ENCODE results near the gene PIGL. TPM values are rescaled to one million over a fixed set of nuclear protein-coding genes. Genes with fewer than 3 reads are reported as not detected.
A peak's percentile ranks its signal among the peaks of the same experiment; 100 is the strongest.

Gene PIGL
- total and polyA plus RNA-seq, 2 of the 4 experiments (the other 2 are of a cell fraction): 17.9 to 29.5 TPM

DNA sequence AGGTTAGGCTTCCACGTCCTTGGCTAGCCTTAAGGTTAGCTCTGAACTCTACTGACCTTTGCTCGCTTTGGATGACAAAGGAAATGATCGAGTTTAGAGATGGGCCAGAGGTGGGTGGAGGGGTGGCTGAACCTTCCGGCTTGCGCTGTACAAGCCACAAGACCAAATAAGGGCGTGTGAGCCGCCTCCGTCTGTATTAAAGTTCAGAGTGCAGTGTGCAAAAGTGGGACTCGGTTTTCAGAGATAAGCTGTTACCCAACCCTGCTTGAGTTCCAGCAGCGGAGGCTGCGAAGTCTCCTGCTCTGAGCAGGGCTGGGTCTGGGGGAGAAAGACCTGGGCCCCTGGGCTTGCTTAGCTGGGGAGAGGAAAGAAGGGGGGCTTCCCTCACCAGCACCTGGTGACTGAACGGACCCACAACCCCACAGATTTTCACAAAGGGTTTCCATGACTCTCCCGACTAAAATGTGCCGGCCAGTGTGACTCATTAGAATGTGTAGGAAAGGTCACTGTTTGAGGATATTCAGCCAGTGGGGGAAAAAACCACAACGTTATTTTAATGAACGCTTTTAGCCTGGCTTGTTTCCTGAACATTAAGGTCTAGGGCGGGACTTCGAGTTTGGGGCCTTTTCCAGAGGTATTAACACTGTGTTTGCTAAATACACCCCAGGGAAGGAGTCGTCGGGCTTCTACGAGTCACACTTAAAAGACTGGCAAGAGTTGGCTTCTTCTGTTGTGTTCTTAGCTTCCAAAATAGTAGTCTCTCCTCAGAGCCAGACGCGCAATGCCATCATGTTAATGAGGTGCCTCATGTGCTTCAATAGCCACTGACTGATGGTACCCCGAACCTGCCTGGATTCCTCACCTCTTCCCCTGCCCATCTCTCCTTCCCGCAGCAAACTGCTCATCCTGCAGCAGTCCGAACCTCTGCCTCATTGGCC lies 69.3 kb downstream of the PIGL start:
- peak overlapping the region; percentile 100 for H2AK5ac ChIP-seq (ENCODE audit: low read depth, low read length)
- ChIA-PET CTCF (interaction anchor here (0.8 to 1.6 kb wide), 4 partner anchors 23 to 165 kb away, joined by 3 to 7 read pairs (median 6); no protein-coding TSS in a partner anchor), POLR2A (ENCODE audit: unreplicated experiment) (interaction anchor here (0.5 kb wide), 1 partner anchor 52 kb away, joined by 9 read pairs; no protein-coding TSS in a partner anchor)
- H3K18ac ChIP-seq (ENCODE audit: low read depth, low read length): peak overlapping the region; percentile 94
- H2BK20ac ChIP-seq (ENCODE audit: low read depth, low read length): peak overlapping the region; percentile 97
- H4K8ac ChIP-seq (ENCODE audit: low read depth in 2 of 2, low read length in 2 of 2): peak overlapping the region; percentile 94 to 96
- H2BK15ac ChIP-seq (ENCODE audit: low read depth, low read length): peak overlapping the region; percentile 99
- peaks cover 18% of the 10 kb centered on the region for H3K9me1 ChIP-seq (ENCODE audit: insufficient read depth, low read length)
- H4K91ac ChIP-seq (ENCODE audit: insufficient read depth, low read depth, low read length): peak overlapping the region; percentile 100
- peak overlapping the region; percentile 89 for H4K5ac ChIP-seq (ENCODE audit: low read depth, low read length)
- peaks cover 24% of the 10 kb centered on the region for H3K4me1 ChIP-seq (ENCODE audit: control insufficient read depth, insufficient read depth, low read length)
- no peaks in the 10 kb centered on the region for H3K36me3 ChIP-seq (ENCODE audit: control insufficient read depth, insufficient read depth, low read length)
- H3K9me3 ChIP-seq (ENCODE audit: control insufficient read depth, insufficient read depth, low read length): no peaks in the 10 kb centered on the region
- TF ChIP-seq, protein P1, sequence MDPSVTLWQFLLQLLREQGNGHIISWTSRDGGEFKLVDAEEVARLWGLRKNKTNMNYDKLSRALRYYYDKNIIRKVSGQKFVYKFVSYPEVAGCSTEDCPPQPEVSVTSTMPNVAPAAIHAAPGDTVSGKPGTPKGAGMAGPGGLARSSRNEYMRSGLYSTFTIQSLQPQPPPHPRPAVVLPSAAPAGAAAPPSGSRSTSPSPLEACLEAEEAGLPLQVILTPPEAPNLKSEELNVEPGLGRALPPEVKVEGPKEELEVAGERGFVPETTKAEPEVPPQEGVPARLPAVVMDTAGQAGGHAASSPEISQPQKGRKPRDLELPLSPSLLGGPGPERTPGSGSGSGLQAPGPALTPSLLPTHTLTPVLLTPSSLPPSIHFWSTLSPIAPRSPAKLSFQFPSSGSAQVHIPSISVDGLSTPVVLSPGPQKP (IDR thresholded peaks at IDR 0.05; ENCODE audit: borderline replicate concordance, low read depth, low read length): peak; percentile 92
- peak; percentile 64; the same call in 1 of the 2 replicates for TF ChIP-seq CEBPB (IDR thresholded peaks at IDR 0.05; ENCODE audit: low read depth, low read length)
- no peak; the same call in 1 of the 2 replicates for TF ChIP-seq MAFK (IDR thresholded peaks at IDR 0.05; ENCODE audit: low read depth, low read length)
- peak; percentile 34 for TF ChIP-seq MAZ (IDR thresholded peaks at IDR 0.05; ENCODE audit: borderline replicate concordance, low read depth, low read length)
- TF ChIP-seq SMC3 (IDR thresholded peaks at IDR 0.05; ENCODE audit: low read depth, low read length): no peak; the same call in 1 of the 2 replicates
- peak; percentile 95 for TF ChIP-seq FOS (IDR thresholded peaks at IDR 0.05; ENCODE audit: low read depth, low read length)
- peak; percentile 79; the same call in 1 of the 2 replicates for TF ChIP-seq CHD1 (IDR thresholded peaks at IDR 0.05; ENCODE audit: low read depth, low read length)
- peak; percentile 34; the same call in 1 of the 2 replicates for TF ChIP-seq POLR2A (IDR thresholded peaks at IDR 0.05; ENCODE audit: low read depth, low read length)
- peak; percentile 78 for TF ChIP-seq BHLHE40 (IDR thresholded peaks at IDR 0.05; ENCODE audit: low read depth, low read length)
- TF ChIP-seq RAD21 (IDR thresholded peaks at IDR 0.05; ENCODE audit: low read length): peak; percentile 26; the same call in 1 of the 2 replicates
- peak overlapping the region; percentile 96 for H3K56ac ChIP-seq (ENCODE audit: extremely low read depth, insufficient read depth, low read length)
- DNase-seq: peak; percentile 98
- WGBS, 2 experiments (ENCODE audit: extremely low coverage in 2 of 2, insufficient read length in 1 of 2): 3% methylated on average over 10 of the region's 26 CpGs; no CpG with 5 or more reads in 1 of the 2 experiments
- peak overlapping the region; percentile 93 for H3K14ac ChIP-seq (replicated peaks; ENCODE audit: low read depth, low read length)
- peaks cover 6% of the 10 kb centered on the region; the same call in 1 of the 2 replicates for H4K20me1 ChIP-seq (ENCODE audit: insufficient read depth, low read length)
- peak overlapping the region; percentile 92 for H2AK9ac ChIP-seq (replicated peaks; ENCODE audit: low read depth, low read length, poor library complexity)
- peak overlapping the region; percentile 82 for H2AFZ ChIP-seq (replicated peaks; ENCODE audit: low read length, poor library complexity)
- peak overlapping the region; percentile 5; the same call in 1 of the 2 replicates for H3K4me3 ChIP-seq (ENCODE audit: insufficient read depth, low read depth, low read length)
- H3K4me2 ChIP-seq (ENCODE audit: low read depth, low read length): peak overlapping the region; percentile 79
- H3K4ac ChIP-seq (ENCODE audit: low read depth, low read length): peak overlapping the region; percentile 96
- peak overlapping the region; percentile 86 for H3K9ac ChIP-seq (ENCODE audit: low read depth, low read length)
- dilution Hi-C loops (cut with HindIII; ENCODE audit: low sequenced_read_pairs, unreplicated experiment) (no loop called here), intact Hi-C loops (cut with micrococcal nuclease) (loop anchor here (1.0 to 5.0 kb wide), 3 partner anchors 37 to 71 kb away; partner anchors contain the start of genes CENPV and NCOR1), in situ Hi-C loops (cut with MboI; ENCODE audit: low sequenced_read_pairs) (no loop called here)
- peak overlapping the region; percentile 99 for H2BK120ac ChIP-seq (ENCODE audit: low read depth, low read length)
- peaks cover 3 to 26% of the 10 kb centered on the region in 2 experiments; a peak in 2 of 4 replicates for H3K79me1 ChIP-seq (ENCODE audit: low read depth in 1 of 2, low read length in 2 of 2)
- no TSS peak for BruUV-seq (replicated peaks)
- H3K23ac ChIP-seq (ENCODE audit: low read depth, low read length): peak overlapping the region; percentile 94
- H3K27ac ChIP-seq (ENCODE audit: insufficient read depth, low read length): peak overlapping the region; percentile 98
- no peaks in the 10 kb centered on the region for H3K27me3 ChIP-seq (ENCODE audit: control insufficient read depth, insufficient read depth, low read length)
- ATAC-seq (ENCODE audit: low read depth): peak; percentile 79
- H2BK5ac ChIP-seq (ENCODE audit: low read depth, low read length, poor library complexity, severe bottlenecking): peak overlapping the region; percentile 93
